HFFc6 (cell line): ENCODE data around the gene RAPGEF4. TPM values are rescaled to one million over a fixed set of nuclear protein-coding genes. Genes with fewer than 3 reads are reported as not detected.

Source experiments
- DNase-seq: peaks from one replicate; pipeline ENCODE4 v3.0.0-alpha.2; 2018
- H3K27ac Mint-ChIP-seq: 2 replicates; pipeline ENCODE4 v1.8.0; 2020; ENCODE audit warnings: mild to moderate bottlenecking, mixed read lengths
- H3K27me3 Mint-ChIP-seq: 2 replicates; pipeline ENCODE4 v1.8.0; 2021; ENCODE audit warnings: mild to moderate bottlenecking, moderate library complexity, mixed read lengths; ENCODE audit not compliant: insufficient read depth
- H3K36me3 Mint-ChIP-seq: 2 replicates; pipeline ENCODE4 v1.8.0; 2021; ENCODE audit warnings: low read depth, mixed read lengths
- H3K4me1 Mint-ChIP-seq: 2 replicates; pipeline ENCODE4 v1.8.0; 2020; ENCODE audit warnings: low read depth, mixed read lengths
- H3K4me3 Mint-ChIP-seq: 2 replicates; pipeline ENCODE4 v1.8.0; 2020; ENCODE audit warnings: mild to moderate bottlenecking, moderate library complexity, mixed read lengths
- H3K9me3 Mint-ChIP-seq: 2 replicates; pipeline ENCODE4 v1.8.0; 2020; ENCODE audit warnings: mild to moderate bottlenecking, mixed read lengths
- CTCF ChIP-seq: fragments of 200-600 bp; sonication (generic); IDR thresholded peaks from 2 replicates; pipeline ENCODE4 v1.5.0; 2021; ENCODE audit warnings: antibody characterized with exemption, mild to moderate bottlenecking
- total RNA-seq, 6 experiments: library from RNA; stranded (reverse); fragmentation: NEBNext Ultra II Directional; extraction: Animal tissue kit (Norgen Biotek cat#: 25700); gene quantifications; 2 replicates in 1 of 6; 3 replicates in 5 of 6; pipeline ENCODE4 v1.2.3, GENCODE V29; 2021

RAPGEF4 gene
- total RNA-seq, 6 experiments from 2014 or later: 0.14 to 0.37 (median 0.18) TPM

DNA sequence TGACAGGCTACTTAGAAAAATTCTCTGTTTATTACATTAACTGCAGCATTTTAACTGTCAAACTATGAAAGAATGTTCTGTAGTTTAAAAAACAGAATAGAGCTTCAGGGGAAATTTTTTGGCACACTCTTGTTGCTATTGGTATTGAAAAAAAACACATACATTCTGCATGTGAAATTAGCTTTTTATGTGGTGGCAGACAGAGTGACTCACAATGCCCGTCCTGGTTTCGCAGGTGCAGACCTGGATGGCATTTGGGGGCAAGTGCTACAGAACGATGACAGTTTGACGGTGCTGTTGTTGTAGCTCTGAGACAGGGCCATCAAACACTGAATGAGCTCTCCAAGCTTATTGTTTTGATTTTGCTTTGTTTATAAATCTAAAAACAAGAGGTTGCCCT is 235.0 kb downstream of the RAPGEF4 start:
- no peak for TF ChIP-seq CTCF
- Mint-ChIP-seq H3K9me3 (no peaks in the 10 kb centered on the region), H3K36me3 (no peaks in the 10 kb centered on the region), H3K4me3 (no peak overlapping the region), H3K27ac (no peak overlapping the region), H3K4me1 (peaks cover 38% of the 10 kb centered on the region), H3K27me3 (no peaks in the 10 kb centered on the region; the same call in 1 of the 2 replicates)
- DNase-seq: no peak

DNA sequence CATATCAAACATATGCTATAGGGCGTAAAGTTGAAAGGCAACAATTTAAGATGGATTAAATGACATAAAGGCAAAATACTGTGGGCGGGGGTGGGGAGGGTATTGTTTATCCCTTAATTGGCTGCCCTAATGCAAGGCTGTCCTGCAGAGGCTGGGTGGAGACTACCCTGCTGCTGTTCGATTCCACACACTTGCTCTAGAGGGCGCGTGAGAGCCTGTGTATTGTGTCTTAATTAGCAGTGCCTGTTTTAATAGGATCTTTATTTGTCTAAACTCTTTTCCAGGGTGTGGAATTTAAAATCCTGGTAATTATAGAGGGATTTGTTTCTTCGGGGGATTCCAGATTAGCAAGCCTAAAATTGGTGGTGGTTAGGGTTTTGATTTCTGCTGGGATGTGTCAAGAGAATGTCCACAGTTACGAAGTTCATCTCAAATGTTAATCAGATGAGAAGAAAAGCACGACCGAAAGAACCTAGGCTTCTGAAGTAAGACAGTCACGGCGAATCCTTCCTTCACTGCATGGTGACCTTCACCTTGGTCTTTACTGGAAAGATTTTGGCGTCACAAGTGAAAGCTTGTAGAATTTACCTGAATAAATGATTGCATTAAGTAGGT is 236.5 kb downstream of the RAPGEF4 start:
- no peak overlapping the region for H3K4me3 Mint-ChIP-seq
- peak; percentile 87 for TF ChIP-seq CTCF
- H3K27me3 Mint-ChIP-seq: peaks cover 1% of the 10 kb centered on the region; the same call in 1 of the 2 replicates
- H3K36me3 Mint-ChIP-seq: no peaks in the 10 kb centered on the region
- peak; percentile 41 for DNase-seq
- no peaks in the 10 kb centered on the region for H3K9me3 Mint-ChIP-seq
- H3K4me1 Mint-ChIP-seq: peaks cover 28% of the 10 kb centered on the region
- H3K27ac Mint-ChIP-seq: no peak overlapping the region

GRCh38 chr2:172974762-172975161 is 239.1 kb downstream of the RAPGEF4 start:
- Mint-ChIP-seq H3K27ac (no peak overlapping the region), H3K9me3 (no peaks in the 10 kb centered on the region), H3K4me1 (peaks cover 8% of the 10 kb centered on the region), H3K27me3 (peaks cover 11% of the 10 kb centered on the region), H3K4me3 (no peak overlapping the region), H3K36me3 (no peaks in the 10 kb centered on the region)
- TF ChIP-seq CTCF: no peak
- no peak for DNase-seq

GRCh38 chr2:172976116-172976515 is 240.5 kb downstream of the RAPGEF4 start:
- Mint-ChIP-seq H3K27ac (no peak overlapping the region), H3K36me3 (no peaks in the 10 kb centered on the region), H3K27me3 (peaks cover 16% of the 10 kb centered on the region), H3K4me3 (no peak overlapping the region), H3K4me1 (no peaks in the 10 kb centered on the region), H3K9me3 (no peaks in the 10 kb centered on the region)
- no peak for DNase-seq
- no peak for TF ChIP-seq CTCF

GRCh38 chr2:172976816-172977215 is 241.2 kb downstream of the RAPGEF4 start:
- no peak for TF ChIP-seq CTCF
- peaks cover 16% of the 10 kb centered on the region for H3K27me3 Mint-ChIP-seq
- no peaks in the 10 kb centered on the region for H3K9me3 Mint-ChIP-seq
- H3K4me1 Mint-ChIP-seq: no peaks in the 10 kb centered on the region
- no peaks in the 10 kb centered on the region for H3K36me3 Mint-ChIP-seq
- DNase-seq: no peak
- H3K4me3 Mint-ChIP-seq: no peak overlapping the region
- H3K27ac Mint-ChIP-seq: no peak overlapping the region
